Upper lobe of left lung (tissue), 4 donors: ENCODE data around the gene LINC00632.

ENCODE experiments used
- CTCF ChIP-seq, 6 experiments: fragments of 450-650 bp in 4 of 6; fragments of 200-600 bp in 2 of 6; sonication (generic) in 2 of 6; IDR thresholded peaks; one replicate each; pipeline ENCODE4 v1.5.1; 2016 to 2019; ENCODE audit warnings: antibody characterized with exemption in 6 of 6
- POLR2AphosphoS5 ChIP-seq, 2 donors: sonication (generic); formaldehyde crosslinking; IDR thresholded peaks; one replicate each; pipeline ENCODE4 v1.5.1; 2017; ENCODE audit warnings: antibody characterized with exemption in 2 of 2

GRCh38 chrX:140725500-140725899 is 15.9 kb downstream of the LINC00632 start:
- TF ChIP-seq CTCF (IDR thresholded peaks at IDR 0.05) = no peak
- TF ChIP-seq POLR2AphosphoS5 (IDR thresholded peaks at IDR 0.05) = no peak
